ENCODE measurements around the gene DENND1A. TPM values are rescaled to one million over a fixed set of nuclear protein-coding genes. Genes with fewer than 3 reads are reported as not detected.

DENND1A gene
- total RNA-seq, 2 donors from 2014 or later, result 17.8 to 36.6 TPM

DNA sequence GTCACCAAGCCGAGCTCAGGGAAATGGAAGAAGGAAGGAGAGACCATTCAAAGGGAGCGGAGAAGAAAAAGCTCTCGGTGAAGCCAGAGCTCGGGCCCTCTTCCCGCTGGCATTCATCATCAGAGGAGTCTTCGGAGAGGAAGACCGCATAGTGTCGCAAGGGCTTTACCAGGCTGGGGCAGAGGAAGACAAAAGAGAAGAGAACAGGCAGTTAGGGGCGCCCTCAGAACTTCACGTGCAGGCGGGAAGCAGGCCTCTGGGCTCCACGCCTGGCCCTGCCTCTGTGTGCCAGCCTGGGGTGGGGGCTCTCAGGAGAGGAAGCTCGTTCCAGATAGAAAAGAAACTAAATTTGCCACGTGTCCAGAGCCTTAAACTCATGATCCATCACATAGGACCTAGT is 542.2 kb downstream of the DENND1A start:
- DNase-seq (ENCODE audit: low spot score) (no peak), ATAC-seq (ENCODE audit: insufficient number of reproducible peaks, low FRiP score, low read depth) (no peak)
- TF ChIP-seq, protein P1, sequence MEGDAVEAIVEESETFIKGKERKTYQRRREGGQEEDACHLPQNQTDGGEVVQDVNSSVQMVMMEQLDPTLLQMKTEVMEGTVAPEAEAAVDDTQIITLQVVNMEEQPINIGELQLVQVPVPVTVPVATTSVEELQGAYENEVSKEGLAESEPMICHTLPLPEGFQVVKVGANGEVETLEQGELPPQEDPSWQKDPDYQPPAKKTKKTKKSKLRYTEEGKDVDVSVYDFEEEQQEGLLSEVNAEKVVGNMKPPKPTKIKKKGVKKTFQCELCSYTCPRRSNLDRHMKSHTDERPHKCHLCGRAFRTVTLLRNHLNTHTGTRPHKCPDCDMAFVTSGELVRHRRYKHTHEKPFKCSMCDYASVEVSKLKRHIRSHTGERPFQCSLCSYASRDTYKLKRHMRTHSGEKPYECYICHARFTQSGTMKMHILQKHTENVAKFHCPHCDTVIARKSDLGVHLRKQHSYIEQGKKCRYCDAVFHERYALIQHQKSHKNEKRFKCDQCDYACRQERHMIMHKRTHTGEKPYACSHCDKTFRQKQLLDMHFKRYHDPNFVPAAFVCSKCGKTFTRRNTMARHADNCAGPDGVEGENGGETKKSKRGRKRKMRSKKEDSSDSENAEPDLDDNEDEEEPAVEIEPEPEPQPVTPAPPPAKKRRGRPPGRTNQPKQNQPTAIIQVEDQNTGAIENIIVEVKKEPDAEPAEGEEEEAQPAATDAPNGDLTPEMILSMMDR (IDR thresholded peaks at IDR 0.05), result no peak
- Histone ChIP-seq H3K27me3 (replicated peaks; ENCODE audit: insufficient read depth) (no peaks in the 10 kb centered on the region), H3K36me3 (no peaks in the 10 kb centered on the region), H3K4me3 (no peak overlapping the region), H3K4me1 (ENCODE audit: control insufficient read depth in 1 of 2, low read depth in 2 of 2) (no peaks in the 10 kb centered on the region), H3K9me3 (no peaks in the 10 kb centered on the region), H3K27ac (no peak overlapping the region)

DNA sequence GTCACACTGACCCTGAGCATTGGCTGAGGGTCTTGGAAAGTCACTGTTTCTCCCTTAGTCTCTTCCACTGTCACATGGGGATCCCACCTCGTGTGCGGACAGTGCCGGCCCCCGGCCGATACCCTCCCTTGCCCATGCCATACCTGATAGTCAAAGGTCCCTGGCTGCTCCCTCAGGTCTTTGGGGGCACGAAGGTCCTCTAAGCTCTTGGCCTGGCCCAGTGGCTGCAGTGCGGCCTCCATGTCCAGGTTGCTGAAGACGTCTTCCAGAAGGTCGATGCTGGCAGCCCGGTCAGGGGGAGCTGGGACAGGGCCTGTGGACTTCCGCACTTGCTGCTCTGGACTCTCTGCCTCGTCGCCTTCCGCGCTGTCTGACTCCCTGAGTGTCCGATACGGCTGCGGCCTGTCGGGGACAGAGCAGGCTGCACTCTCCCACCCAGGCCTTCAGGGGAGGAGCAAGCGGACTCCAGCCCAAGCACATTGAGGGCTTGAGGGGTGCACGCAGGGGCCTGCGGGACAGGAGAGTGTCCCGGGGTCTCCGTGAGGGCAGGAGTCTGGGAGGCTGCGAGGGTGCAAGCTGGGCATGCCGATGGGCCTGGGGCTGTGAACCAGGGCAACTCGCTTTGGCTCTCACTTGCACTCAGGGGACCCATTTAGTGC is 546.3 kb downstream of the DENND1A start:
- no peaks in the 10 kb centered on the region for H3K4me1 ChIP-seq (ENCODE audit: control insufficient read depth in 1 of 2, low read depth in 2 of 2)
- H3K9me3 ChIP-seq, result no peaks in the 10 kb centered on the region
- no peaks in the 10 kb centered on the region for H3K27me3 ChIP-seq (replicated peaks; ENCODE audit: insufficient read depth)
- TF ChIP-seq, protein P1 (IDR thresholded peaks at IDR 0.05), result no peak
- no peak overlapping the region for H3K27ac ChIP-seq
- no peak for DNase-seq (ENCODE audit: low spot score)
- no peak overlapping the region for H3K4me3 ChIP-seq
- H3K36me3 ChIP-seq, result peaks cover 2% of the 10 kb centered on the region
- ATAC-seq (ENCODE audit: insufficient number of reproducible peaks, low FRiP score, low read depth), result no peak

DNA sequence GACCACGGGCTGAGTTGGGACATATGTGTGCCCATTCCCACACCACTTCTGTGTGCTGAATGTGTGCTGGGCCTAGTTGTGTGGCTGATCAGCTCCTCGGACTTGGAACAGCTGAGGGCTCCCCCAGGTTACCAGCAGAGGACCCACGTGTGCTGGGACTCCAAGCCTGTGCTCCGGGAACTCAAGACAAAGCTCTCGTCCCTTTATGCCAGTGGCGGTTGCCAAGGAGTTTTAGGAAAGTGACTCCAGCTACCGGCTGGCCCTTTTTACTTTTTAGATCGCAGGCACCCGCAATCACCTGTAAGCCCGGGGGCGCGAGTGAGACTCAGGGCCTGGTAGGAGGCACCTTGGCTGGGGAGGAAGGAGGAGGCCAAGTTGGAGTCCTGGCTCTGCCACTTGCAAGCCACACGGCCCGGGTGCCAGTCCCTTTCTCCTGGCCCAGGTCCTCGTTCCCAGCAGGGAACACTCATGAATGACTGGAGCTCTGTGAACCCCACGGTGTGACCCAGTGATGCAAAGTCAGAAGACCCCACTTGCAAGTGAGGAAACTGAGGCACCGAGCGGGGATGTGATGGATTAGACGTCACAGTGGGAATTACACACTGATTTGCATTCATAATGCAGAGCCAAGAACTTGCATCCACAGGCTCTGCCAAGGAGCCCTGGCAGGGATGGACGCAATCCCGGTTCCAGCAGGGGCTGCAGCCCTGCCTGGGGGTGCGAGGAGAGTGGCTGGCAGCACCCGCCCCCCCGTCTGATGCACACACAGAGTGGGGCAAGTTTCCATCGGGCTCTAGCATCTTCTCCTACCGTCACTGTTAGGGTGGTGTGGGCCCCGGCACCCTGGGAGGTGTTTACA is 547.0 kb downstream of the DENND1A start:
- H3K4me1 ChIP-seq (ENCODE audit: control insufficient read depth in 1 of 2, low read depth in 2 of 2), result no peaks in the 10 kb centered on the region
- DNase-seq (ENCODE audit: low spot score) (no peak), ATAC-seq (ENCODE audit: insufficient number of reproducible peaks, low FRiP score, low read depth) (no peak)
- no peaks in the 10 kb centered on the region for H3K9me3 ChIP-seq
- H3K27me3 ChIP-seq (replicated peaks; ENCODE audit: insufficient read depth), result no peaks in the 10 kb centered on the region
- TF ChIP-seq, protein P1 (IDR thresholded peaks at IDR 0.05), result no peak
- H3K4me3 ChIP-seq, result no peak overlapping the region
- no peak overlapping the region for H3K27ac ChIP-seq
- peaks cover 2% of the 10 kb centered on the region for H3K36me3 ChIP-seq

DNA sequence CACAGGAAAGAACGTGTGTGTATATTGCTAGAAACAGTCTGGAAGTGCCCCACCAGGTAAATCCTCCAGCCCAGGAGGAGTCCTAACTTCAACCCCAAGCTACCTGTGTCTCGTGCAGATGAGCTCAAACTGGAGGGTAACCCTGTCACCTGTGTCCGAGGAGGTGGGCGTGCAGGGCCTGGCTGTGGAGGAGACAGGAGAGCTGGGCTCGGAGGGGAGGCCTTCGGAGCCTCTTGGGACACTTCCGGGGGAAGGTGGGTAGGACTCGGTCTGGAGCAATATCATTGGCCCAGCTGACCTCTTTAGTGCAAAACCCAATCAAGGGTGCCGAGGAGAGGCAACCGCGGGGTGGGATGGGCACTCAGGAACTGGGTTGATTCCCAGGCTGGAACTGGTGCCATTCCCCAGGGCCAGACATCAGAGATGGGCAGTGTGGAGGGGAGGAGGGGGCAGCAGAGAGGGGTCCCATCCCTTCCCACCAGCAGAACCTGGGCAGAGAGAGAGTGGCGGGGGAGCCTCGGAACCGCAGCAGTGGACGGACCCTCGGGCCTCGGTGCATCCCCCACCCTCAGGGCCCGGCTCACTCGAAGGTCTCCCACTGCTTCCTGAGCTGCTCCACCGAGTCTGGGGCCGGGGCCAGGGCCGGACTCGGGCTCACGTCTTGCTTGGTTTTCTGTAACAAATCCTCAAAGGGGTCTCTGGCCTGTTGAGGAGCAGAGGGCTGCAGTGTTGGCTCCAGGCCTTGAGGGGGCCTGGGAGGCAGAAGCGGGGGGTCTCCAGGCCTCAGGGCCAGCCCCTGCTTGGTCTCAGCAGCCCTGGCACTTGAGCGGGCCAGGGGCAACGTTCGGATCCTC is 548.8 kb downstream of the DENND1A start:
- H3K27me3 ChIP-seq (replicated peaks; ENCODE audit: insufficient read depth), result no peaks in the 10 kb centered on the region
- H3K36me3 ChIP-seq, result peaks cover 2% of the 10 kb centered on the region
- no peak overlapping the region for H3K27ac ChIP-seq
- H3K4me3 ChIP-seq, result no peak overlapping the region
- TF ChIP-seq, protein P1 (IDR thresholded peaks at IDR 0.05), result no peak
- H3K9me3 ChIP-seq, result no peaks in the 10 kb centered on the region
- H3K4me1 ChIP-seq (ENCODE audit: control insufficient read depth in 1 of 2, low read depth in 2 of 2), result peaks cover 0 to 4% of the 10 kb centered on the region in 2 donors
- ATAC-seq (ENCODE audit: insufficient number of reproducible peaks, low FRiP score, low read depth) (no peak), DNase-seq (ENCODE audit: low spot score) (no peak)

Measured in thoracic aorta (tissue), 2 donors.